Activated naive CD8-positive, alpha-beta T cell treated with anti-CD3 and anti-CD28 coated beads, Interleukin-2, amount 10 ng/mL, durations not matched to agents 7 days and 5 days (primary cell): ENCODE results near the gene KRT6A. TPM values are rescaled to one million over a fixed set of nuclear protein-coding genes. Genes with fewer than 3 reads are reported as not detected.

Experiments
- ATAC-seq: fragments of 150-1000 bp; cut with Tn5 transposase; one replicate; pipeline ENCODE4 v1.10.0; 2021; ENCODE audit warnings: low read depth, moderate library complexity
- POLR2A ChIA-PET: fragments of 350-600 bp; sonication (Branson Sonifier 250); formaldehyde crosslinking; loops from one replicate; lab custom pipeline; 2021; ENCODE audit warnings: antibody characterized with exemption; lab: Charles Lee
- DNase-seq: peaks from one replicate; pipeline ENCODE4 v3.0.0; 2021
- H3K27ac Mint-ChIP-seq: one replicate; pipeline ENCODE4 v1.8.0; 2022; ENCODE audit warnings: mild to moderate bottlenecking, mixed read lengths
- H3K27me3 Mint-ChIP-seq: one replicate; pipeline ENCODE4 v1.8.0; 2022; ENCODE audit warnings: mild to moderate bottlenecking, moderate library complexity, mixed read lengths
- H3K36me3 Mint-ChIP-seq: one replicate; pipeline ENCODE4 v1.8.0; 2021; ENCODE audit warnings: mild to moderate bottlenecking, mixed read lengths
- H3K4me1 Mint-ChIP-seq: one replicate; pipeline ENCODE4 v1.8.0; 2021; ENCODE audit warnings: mixed read lengths
- H3K4me3 Mint-ChIP-seq: one replicate; pipeline ENCODE4 v1.8.0; 2022; ENCODE audit warnings: mild to moderate bottlenecking, moderate library complexity, mixed read lengths
- H3K9me3 Mint-ChIP-seq: one replicate; pipeline ENCODE4 v1.8.0; 2021; ENCODE audit warnings: mixed read lengths
- total RNA-seq, 2 experiments: library from RNA; stranded (reverse); gene quantifications; one replicate each; pipeline ENCODE4 v1.2.3, GENCODE V29; 2021

The KRT6A gene
- total RNA-seq, 2 experiments from 2014 or later: not detected

- H3K4me3 Mint-ChIP-seq: no peak overlapping the region
- H3K36me3 Mint-ChIP-seq: no peaks in the 10 kb centered on the region
- DNase-seq (no peak), ATAC-seq (no peak)
- no peaks in the 10 kb centered on the region for H3K4me1 Mint-ChIP-seq
- H3K27ac Mint-ChIP-seq: no peak overlapping the region
- POLR2A ChIA-PET: no interaction called here
- H3K9me3 Mint-ChIP-seq: no peaks in the 10 kb centered on the region
- H3K27me3 Mint-ChIP-seq: peaks cover 37% of the 10 kb centered on the region
Observed at GRCh38 chr12:52439420-52439819, 53.6 kb downstream of the KRT6A start.

- ATAC-seq (no peak), DNase-seq (no peak)
- H3K9me3 Mint-ChIP-seq: no peaks in the 10 kb centered on the region
- no peak overlapping the region for H3K4me3 Mint-ChIP-seq
- H3K36me3 Mint-ChIP-seq: no peaks in the 10 kb centered on the region
- peaks cover 29% of the 10 kb centered on the region for H3K27me3 Mint-ChIP-seq
- POLR2A ChIA-PET: no interaction called here
- no peak overlapping the region for H3K27ac Mint-ChIP-seq
- H3K4me1 Mint-ChIP-seq: no peaks in the 10 kb centered on the region
Observed at GRCh38 chr12:52438305-52439301, 54.5 kb downstream of the KRT6A start.

GRCh38 chr12:52437508-52437907 is 55.5 kb downstream of the KRT6A start:
- no peaks in the 10 kb centered on the region for H3K4me1 Mint-ChIP-seq
- H3K9me3 Mint-ChIP-seq: no peaks in the 10 kb centered on the region
- H3K27me3 Mint-ChIP-seq: peaks cover 22% of the 10 kb centered on the region
- DNase-seq (no peak), ATAC-seq (no peak)
- H3K27ac Mint-ChIP-seq: no peak overlapping the region
- no peak overlapping the region for H3K4me3 Mint-ChIP-seq
- no peaks in the 10 kb centered on the region for H3K36me3 Mint-ChIP-seq
- POLR2A ChIA-PET: no interaction called here

Other genes starting within 250 kb of the KRT6A start
- gene KRT86, start 218.6 kb downstream of the KRT6A start, total RNA-seq: under 1 TPM in 1 of 2 experiments, not detected in 1; 0.14 TPM
- gene KRT81, start 201.7 kb downstream of the KRT6A start, total RNA-seq: not detected
- not detected for gene KRT83, start 171.9 kb downstream of the KRT6A start, total RNA-seq
- gene KRT85, start 125.8 kb downstream of the KRT6A start, total RNA-seq: not detected
- gene KRT84, start 107.6 kb downstream of the KRT6A start, total RNA-seq: not detected
- gene KRT82, start 86.9 kb downstream of the KRT6A start, total RNA-seq: not detected
- gene KRT75, start 58.9 kb downstream of the KRT6A start, total RNA-seq: not detected
- not detected for gene KRT6B, start 41.1 kb downstream of the KRT6A start, total RNA-seq
- gene KRT6C, start 19.5 kb downstream of the KRT6A start, total RNA-seq: not detected
- not detected for gene KRT5, start 27.1 kb upstream of the KRT6A start, total RNA-seq
- not detected for gene KRT71, start 59.9 kb upstream of the KRT6A start, total RNA-seq
- not detected for gene KRT74, start 80.6 kb upstream of the KRT6A start, total RNA-seq
- under 1 TPM; 0.65 to 0.67 TPM for gene KRT72, start 108.2 kb upstream of the KRT6A start, total RNA-seq
- under 1 TPM; 0.42 to 0.60 TPM for gene KRT73, start 125.3 kb upstream of the KRT6A start, total RNA-seq
- gene KRT2, start 159.0 kb upstream of the KRT6A start, total RNA-seq: not detected
- not detected for gene KRT1, start 187.2 kb upstream of the KRT6A start, total RNA-seq
- not detected for gene KRT77, start 210.3 kb upstream of the KRT6A start, total RNA-seq